Measurements from ENCODE around the gene EDC3. TPM values are rescaled to one million over a fixed set of nuclear protein-coding genes. Genes with fewer than 3 reads are reported as not detected.
A peak's percentile ranks its signal among the peaks of the same experiment; 100 is the strongest.

EDC3 gene
- total and polyA plus RNA-seq, 9 of the 15 experiments (the other 6 are each of a cell fraction or from before 2014, with no cell fraction given) = 11.7 to 63.9 (median 32.8) TPM

DNA sequence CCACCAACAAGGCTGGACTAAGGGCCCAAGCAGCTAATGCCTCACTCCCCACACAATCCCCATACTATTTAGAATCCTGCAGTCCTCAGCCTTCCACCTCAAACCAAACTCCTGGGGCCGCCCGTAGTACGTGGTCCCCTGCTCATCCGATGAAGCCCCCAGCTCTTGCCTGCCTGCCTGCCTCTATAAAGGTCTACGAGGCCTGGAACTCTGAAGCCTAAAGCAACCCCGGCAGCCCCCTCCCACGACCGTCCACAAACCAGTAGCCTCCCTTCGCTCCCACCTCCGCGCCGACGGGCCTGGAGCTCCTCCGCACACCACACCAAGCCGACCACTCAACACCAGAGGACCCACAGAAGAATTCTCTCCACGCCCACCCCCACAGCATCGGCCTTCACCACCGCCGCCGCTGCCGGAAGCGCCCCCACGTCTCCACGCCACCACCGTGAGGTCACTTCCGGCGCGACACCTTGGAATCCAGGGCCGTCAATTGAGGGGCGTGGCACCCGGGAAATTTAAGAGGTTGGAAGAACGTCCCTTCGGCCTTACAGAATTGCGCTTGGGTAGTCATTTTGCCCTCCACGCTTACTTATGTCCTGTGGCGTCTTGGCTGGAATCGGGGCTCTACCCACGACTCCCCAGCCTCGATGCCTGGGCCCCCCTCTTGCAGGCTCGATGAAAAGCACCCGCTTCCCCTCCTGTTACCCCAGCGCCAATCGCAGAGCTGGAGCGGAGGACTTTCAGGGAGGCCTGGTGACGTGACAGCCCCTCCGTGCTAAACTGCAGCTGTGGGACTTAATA is at the start of gene EDC3 (continued):
- TF ChIP-seq NRF1 (conservative IDR thresholded peaks at IDR 0.05 in 1 of 2, IDR thresholded peaks at IDR 0.05 in 1 of 2) (peak in 1 of 2 experiments; percentile 26; a peak in 1 of 4 replicates), CREB3 (tag; conservative IDR thresholded peaks at IDR 0.05; ENCODE audit: low read depth) (peak; percentile 17; the same call in 1 of the 2 replicates), FOXK1 (CRISPR knock-in tag; IDR thresholded peaks at IDR 0.05; ENCODE audit: borderline replicate concordance) (no peak), ZNF668 (CRISPR knock-in tag; IDR thresholded peaks at IDR 0.05) (no peak), ZC3H11A (IDR thresholded peaks at IDR 0.05; ENCODE audit: low read depth, low read length) (no peak), HEY1 (CRISPR knock-in tag; IDR thresholded peaks at IDR 0.05; ENCODE audit: borderline replicate concordance) (no peak), COPS2 (conservative IDR thresholded peaks at IDR 0.05) (no peak), THAP7 (CRISPR knock-in tag; IDR thresholded peaks at IDR 0.05) (no peak; the same call in 1 of the 2 replicates), ZKSCAN3 (CRISPR knock-in tag; IDR thresholded peaks at IDR 0.05) (no peak), FOSL1 (tag; conservative IDR thresholded peaks at IDR 0.05) (no peak), CBFA2T3 (IDR thresholded peaks at IDR 0.05) (no peak), ETS2 (tag; IDR thresholded peaks at IDR 0.05; ENCODE audit: borderline replicate concordance, poor library complexity, severe bottlenecking) (no peak), CLOCK (CRISPR knock-in tag; IDR thresholded peaks at IDR 0.05; ENCODE audit: borderline replicate concordance) (no peak), HNRNPL (IDR thresholded peaks at IDR 0.05; ENCODE audit: low read depth, low read length) (no peak), RFX5 (IDR thresholded peaks at IDR 0.05; ENCODE audit: low read depth, low read length) (no peak), FOXA3 (CRISPR knock-in tag; conservative IDR thresholded peaks at IDR 0.05 in 1 of 2, IDR thresholded peaks at IDR 0.05 in 1 of 2) (0 out of 4 replicates have a peak, but pooled peaks of 1 of the 2 experiments have one; percentile 37), NFXL1 (CRISPR knock-in tag; IDR thresholded peaks at IDR 0.05) (no peak)
- TF ChIP-seq, protein P1, sequence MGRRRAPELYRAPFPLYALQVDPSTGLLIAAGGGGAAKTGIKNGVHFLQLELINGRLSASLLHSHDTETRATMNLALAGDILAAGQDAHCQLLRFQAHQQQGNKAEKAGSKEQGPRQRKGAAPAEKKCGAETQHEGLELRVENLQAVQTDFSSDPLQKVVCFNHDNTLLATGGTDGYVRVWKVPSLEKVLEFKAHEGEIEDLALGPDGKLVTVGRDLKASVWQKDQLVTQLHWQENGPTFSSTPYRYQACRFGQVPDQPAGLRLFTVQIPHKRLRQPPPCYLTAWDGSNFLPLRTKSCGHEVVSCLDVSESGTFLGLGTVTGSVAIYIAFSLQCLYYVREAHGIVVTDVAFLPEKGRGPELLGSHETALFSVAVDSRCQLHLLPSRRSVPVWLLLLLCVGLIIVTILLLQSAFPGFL (CRISPR knock-in tag; IDR thresholded peaks at IDR 0.05) = no peak
- TF ChIP-seq, protein P2, sequence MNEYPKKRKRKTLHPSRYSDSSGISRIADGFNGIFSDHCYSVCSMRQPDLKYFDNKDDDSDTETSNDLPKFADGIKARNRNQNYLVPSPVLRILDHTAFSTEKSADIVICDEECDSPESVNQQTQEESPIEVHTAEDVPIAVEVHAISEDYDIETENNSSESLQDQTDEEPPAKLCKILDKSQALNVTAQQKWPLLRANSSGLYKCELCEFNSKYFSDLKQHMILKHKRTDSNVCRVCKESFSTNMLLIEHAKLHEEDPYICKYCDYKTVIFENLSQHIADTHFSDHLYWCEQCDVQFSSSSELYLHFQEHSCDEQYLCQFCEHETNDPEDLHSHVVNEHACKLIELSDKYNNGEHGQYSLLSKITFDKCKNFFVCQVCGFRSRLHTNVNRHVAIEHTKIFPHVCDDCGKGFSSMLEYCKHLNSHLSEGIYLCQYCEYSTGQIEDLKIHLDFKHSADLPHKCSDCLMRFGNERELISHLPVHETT (CRISPR knock-in tag; conservative IDR thresholded peaks at IDR 0.05 in 1 of 2, IDR thresholded peaks at IDR 0.05 in 1 of 2) = no peak

Measured in K562 (cell line).